Smooth muscle cell (in vitro differentiated cells): ENCODE data around the gene SELENOO. TPM values are rescaled to one million over a fixed set of nuclear protein-coding genes. Genes with fewer than 3 reads are reported as not detected.

ENCODE experiments used
- DNase-seq: peaks from one replicate; lab custom pipeline; 2025; ENCODE audit not compliant: unreplicated experiment; lab: John Stamatoyannopoulos, UW
- H2AFZ ChIP-seq: fragments of 200-600 bp; sonication (generic); 2 replicates; pipeline ENCODE4 v1.6.0; 2016; ENCODE audit warnings: antibody characterized with exemption, low read depth, mild to moderate bottlenecking
- H3F3A ChIP-seq: fragments of 200-600 bp; sonication (generic); 2 replicates; pipeline ENCODE4 v1.6.0; 2017; ENCODE audit warnings: antibody characterized with exemption, low read depth
- H3K27ac ChIP-seq: fragments of 200-600 bp; sonication (generic); 2 replicates; pipeline ENCODE4 v1.5.1; 2016; ENCODE audit warnings: low read depth, mild to moderate bottlenecking
- H3K27me3 ChIP-seq: fragments of 200-600 bp; sonication (generic); 2 replicates; pipeline ENCODE4 v1.6.1; 2016; ENCODE audit warnings: low read depth, mild to moderate bottlenecking
- H3K36me3 ChIP-seq: fragments of 200-600 bp; sonication (generic); 2 replicates; pipeline ENCODE4 v1.5.1; 2016; ENCODE audit warnings: low read depth
- H3K4me1 ChIP-seq: fragments of 200-600 bp; sonication (generic); 2 replicates; pipeline ENCODE4 v1.5.1; 2016; ENCODE audit warnings: low read depth
- H3K4me2 ChIP-seq: fragments of 200-600 bp; sonication (generic); 2 replicates; pipeline ENCODE4 v1.6.0; 2016; ENCODE audit warnings: mild to moderate bottlenecking
- H3K4me3 ChIP-seq: fragments of 200-600 bp; sonication (generic); 2 replicates; pipeline ENCODE4 v1.5.1; 2016; ENCODE audit warnings: mild to moderate bottlenecking
- H3K79me2 ChIP-seq: fragments of 200-600 bp; sonication (generic); 2 replicates; pipeline ENCODE4 v1.6.0; 2016; ENCODE audit warnings: low read depth, mild to moderate bottlenecking
- H3K9ac ChIP-seq: fragments of 200-600 bp; sonication (generic); 2 replicates; pipeline ENCODE4 v1.6.0; 2016; ENCODE audit warnings: low read depth
- H3K9me3 ChIP-seq: fragments of 200-600 bp; sonication (generic); replicated peaks from 2 replicates; pipeline ENCODE4 v1.5.1; 2016; ENCODE audit warnings: low read depth
- H4K20me1 ChIP-seq: fragments of 200-600 bp; sonication (generic); 2 replicates; pipeline ENCODE4 v1.6.0; 2016; ENCODE audit warnings: low read depth
- WGBS: methylation state at CpG from one replicate; pipeline ENCODE4 v1.1.7; 2016; ENCODE audit warnings: low lambda C conversion rate; 5-methylcytosine and 5-hydroxymethylcytosine counted together
- polyA plus RNA-seq: library from polyadenylated mRNA; unstranded; fragments of >200 nt; fragmentation: Nextera tagmentation; extraction: Ambion mirVana; gene quantifications from 2 replicates; pipeline ENCODE4 v1.2.1, GENCODE V29; 2016
- total RNA-seq: library from RNA; depleted of rRNA; stranded (reverse); fragments of >200 nt; gene quantifications from 2 replicates; pipeline ENCODE4 v1.2.3, GENCODE V29; 2014
- TF ChIP-seq, protein P1 (sequence below): fragments of 200-600 bp; sonication (generic); IDR thresholded peaks from 2 replicates; pipeline ENCODE4 v1.5.1; 2017; ENCODE audit warnings: borderline replicate concordance, mild to moderate bottlenecking, antibody characterized with exemption; ENCODE audit not compliant: insufficient read depth, poor library complexity, severe bottlenecking

Gene SELENOO
- total and polyA plus RNA-seq, 2 experiments from 2014 or later = 9.0 to 21.3 TPM

DNA sequence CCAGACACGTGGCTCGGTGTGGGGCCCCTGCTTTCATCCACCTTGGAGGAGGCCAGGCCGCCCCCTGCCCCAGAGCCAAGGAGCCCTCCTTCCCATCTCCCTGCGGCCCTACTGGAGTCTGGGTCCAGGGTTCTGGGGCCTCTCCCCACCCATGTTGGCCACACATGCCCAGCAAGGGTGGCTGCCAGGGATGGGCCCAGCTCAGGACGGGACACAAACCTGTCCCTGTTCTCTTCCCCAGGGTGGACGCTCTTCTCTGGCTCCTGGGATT is 25.7 kb upstream of the SELENOO start:
- no peak overlapping the region for H3K9ac ChIP-seq
- 100% methylated on average over 3 of the region's 6 CpGs for WGBS
- no peaks in the 10 kb centered on the region for H4K20me1 ChIP-seq
- H3K9me3 ChIP-seq = no peaks in the 10 kb centered on the region
- no peaks in the 10 kb centered on the region for H3K27me3 ChIP-seq
- TF ChIP-seq, protein P1, sequence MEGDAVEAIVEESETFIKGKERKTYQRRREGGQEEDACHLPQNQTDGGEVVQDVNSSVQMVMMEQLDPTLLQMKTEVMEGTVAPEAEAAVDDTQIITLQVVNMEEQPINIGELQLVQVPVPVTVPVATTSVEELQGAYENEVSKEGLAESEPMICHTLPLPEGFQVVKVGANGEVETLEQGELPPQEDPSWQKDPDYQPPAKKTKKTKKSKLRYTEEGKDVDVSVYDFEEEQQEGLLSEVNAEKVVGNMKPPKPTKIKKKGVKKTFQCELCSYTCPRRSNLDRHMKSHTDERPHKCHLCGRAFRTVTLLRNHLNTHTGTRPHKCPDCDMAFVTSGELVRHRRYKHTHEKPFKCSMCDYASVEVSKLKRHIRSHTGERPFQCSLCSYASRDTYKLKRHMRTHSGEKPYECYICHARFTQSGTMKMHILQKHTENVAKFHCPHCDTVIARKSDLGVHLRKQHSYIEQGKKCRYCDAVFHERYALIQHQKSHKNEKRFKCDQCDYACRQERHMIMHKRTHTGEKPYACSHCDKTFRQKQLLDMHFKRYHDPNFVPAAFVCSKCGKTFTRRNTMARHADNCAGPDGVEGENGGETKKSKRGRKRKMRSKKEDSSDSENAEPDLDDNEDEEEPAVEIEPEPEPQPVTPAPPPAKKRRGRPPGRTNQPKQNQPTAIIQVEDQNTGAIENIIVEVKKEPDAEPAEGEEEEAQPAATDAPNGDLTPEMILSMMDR = no peak
- H3K4me3 ChIP-seq = no peak overlapping the region
- H3F3A ChIP-seq = no peaks in the 10 kb centered on the region
- H3K27ac ChIP-seq = no peak overlapping the region
- H3K4me2 ChIP-seq = no peak overlapping the region
- no peak for DNase-seq
- no peaks in the 10 kb centered on the region for H3K4me1 ChIP-seq
- no peaks in the 10 kb centered on the region for H3K79me2 ChIP-seq
- H2AFZ ChIP-seq = no peak overlapping the region
- H3K36me3 ChIP-seq = no peaks in the 10 kb centered on the region

DNA sequence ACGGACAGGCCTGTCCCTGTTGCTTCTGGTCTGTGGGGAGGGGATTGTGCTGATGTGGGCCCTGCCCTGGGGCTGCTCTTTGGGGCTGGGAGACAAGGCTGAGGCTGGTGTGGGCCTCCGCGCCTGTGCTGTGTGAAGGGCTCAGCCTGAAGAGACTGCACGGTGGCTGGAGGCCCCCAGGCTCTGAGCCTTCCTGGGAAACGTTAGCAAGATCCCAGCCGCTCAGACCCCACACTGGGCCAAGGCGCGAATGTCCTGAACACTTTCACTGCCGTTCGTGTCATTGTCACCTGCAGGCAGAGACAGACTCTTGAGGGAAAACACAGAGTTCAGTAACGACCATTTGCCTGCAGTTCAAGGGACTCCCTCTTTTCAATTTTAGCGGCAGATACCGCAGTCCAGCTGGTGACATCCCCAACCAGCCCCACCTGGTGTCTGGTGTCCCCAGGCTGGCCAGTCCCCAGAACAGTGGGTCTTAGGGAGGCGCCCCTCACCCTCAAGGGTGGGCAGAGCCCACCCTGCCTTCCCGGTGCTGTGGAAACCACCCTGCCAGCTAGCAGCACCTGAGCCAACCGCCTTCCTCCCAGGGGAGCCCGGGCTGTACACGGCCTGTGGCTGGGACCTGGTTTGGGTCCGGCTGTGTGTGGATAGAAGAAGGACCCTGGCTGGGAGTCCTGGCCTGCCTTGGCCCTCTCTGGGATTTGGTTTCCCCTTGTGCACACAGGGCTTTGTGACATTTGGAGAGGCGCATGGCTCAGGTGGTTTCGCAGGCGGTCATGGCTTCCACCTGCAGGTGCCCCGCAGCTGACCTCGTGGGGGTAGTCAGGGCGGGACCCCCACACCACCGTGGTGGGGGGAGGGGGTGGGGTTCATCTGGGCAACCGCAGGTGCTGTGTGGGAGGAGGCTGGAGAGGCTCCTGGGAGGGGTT is 24.6 kb upstream of the SELENOO start:
- Histone ChIP-seq H3K27ac (no peak overlapping the region), H2AFZ (no peak overlapping the region), H3K4me3 (no peak overlapping the region), H3K79me2 (no peaks in the 10 kb centered on the region), H3K4me1 (no peaks in the 10 kb centered on the region), H4K20me1 (no peaks in the 10 kb centered on the region), H3K27me3 (no peaks in the 10 kb centered on the region), H3K9me3 (no peaks in the 10 kb centered on the region), H3F3A (no peaks in the 10 kb centered on the region), H3K9ac (no peak overlapping the region), H3K4me2 (no peak overlapping the region), H3K36me3 (no peaks in the 10 kb centered on the region)
- WGBS = 86% methylated on average over 27 of the region's 27 CpGs
- TF ChIP-seq, protein P1 = no peak
- DNase-seq = no peak

- Histone ChIP-seq H2AFZ (no peak overlapping the region), H3K27me3 (no peaks in the 10 kb centered on the region), H3K4me1 (no peaks in the 10 kb centered on the region), H3K9ac (no peak overlapping the region), H3K4me2 (no peak overlapping the region), H3K27ac (no peak overlapping the region), H3F3A (no peaks in the 10 kb centered on the region), H3K4me3 (no peak overlapping the region), H3K9me3 (no peaks in the 10 kb centered on the region), H3K79me2 (no peaks in the 10 kb centered on the region), H3K36me3 (no peaks in the 10 kb centered on the region), H4K20me1 (no peaks in the 10 kb centered on the region)
- DNase-seq = no peak
- 97% methylated on average over 67 of the region's 76 CpGs for WGBS
- TF ChIP-seq, protein P1 = no peak
These were observed 23.8 kb upstream of the SELENOO start for GRCh38 chr22:50176850-50177536.
